Loucy (cell line): Measurements from ENCODE around the gene USP22.

Source experiments
- H2AFZ ChIP-seq: fragments of 200-600 bp; sonication (generic); 2 replicates; pipeline ENCODE4 v1.6.0; 2016; ENCODE audit warnings: antibody characterized with exemption, mild to moderate bottlenecking, low read length, moderate library complexity
- H3F3A ChIP-seq: fragments of 200-600 bp; 2 replicates; pipeline ENCODE4 v1.6.0; 2016; ENCODE audit warnings: antibody characterized with exemption, low read depth, mild to moderate bottlenecking
- H3K27me3 ChIP-seq: fragments of 200-600 bp; sonication (generic); 2 replicates; pipeline ENCODE4 v1.6.1; 2014; ENCODE audit warnings: low read length, mild to moderate bottlenecking; ENCODE audit not compliant: insufficient read depth, poor library complexity, severe bottlenecking
- H3K36me3 ChIP-seq: fragments of 200-600 bp; sonication (generic); 2 replicates; pipeline ENCODE4 v1.6.1; 2016; ENCODE audit warnings: low read length; ENCODE audit not compliant: insufficient read depth
- H3K4me1 ChIP-seq: fragments of 200-600 bp; sonication (generic); 2 replicates; pipeline ENCODE4 v1.5.1; 2014; ENCODE audit warnings: low read length, mild to moderate bottlenecking; ENCODE audit not compliant: insufficient read depth, poor library complexity, severe bottlenecking
- H3K4me2 ChIP-seq: fragments of 200-600 bp; sonication (generic); 2 replicates; pipeline ENCODE4 v1.6.0; 2014; ENCODE audit warnings: antibody characterized with exemption, low read length, low read depth, mild to moderate bottlenecking; ENCODE audit not compliant: poor library complexity, severe bottlenecking
- H3K4me3 ChIP-seq: fragments of 200-600 bp; sonication (generic); 2 replicates; pipeline ENCODE4 v1.5.1; 2014; ENCODE audit warnings: low read length, mild to moderate bottlenecking, mixed read lengths; ENCODE audit not compliant: poor library complexity, severe bottlenecking
- H3K79me2 ChIP-seq: fragments of 200-600 bp; sonication (generic); 2 replicates; pipeline ENCODE4 v1.6.1; 2014; ENCODE audit warnings: low read length; ENCODE audit not compliant: insufficient read depth
- H3K9ac ChIP-seq: fragments of 200-600 bp; sonication (generic); 2 replicates; pipeline ENCODE4 v1.6.0; 2014; ENCODE audit warnings: mild to moderate bottlenecking, low read depth, low read length, moderate library complexity; ENCODE audit not compliant: poor library complexity, severe bottlenecking
- H3K9me2 ChIP-seq: fragments of 200-600 bp; sonication (generic); replicated peaks from 2 replicates; pipeline ENCODE4 v1.6.1; 2016; ENCODE audit warnings: low read depth, low read length, mixed read lengths
- H3K9me3 ChIP-seq: fragments of 200-600 bp; sonication (generic); 2 replicates; pipeline ENCODE4 v1.6.1; 2014; ENCODE audit warnings: mild to moderate bottlenecking, antibody characterized with exemption, low read length, low read depth; ENCODE audit not compliant: insufficient read depth
- H4K20me1 ChIP-seq: fragments of 200-600 bp; sonication (generic); 2 replicates; pipeline ENCODE4 v1.6.0; 2014; ENCODE audit warnings: antibody characterized with exemption, low read length, mild to moderate bottlenecking; ENCODE audit not compliant: insufficient read depth, poor library complexity, severe bottlenecking
- CTCF ChIP-seq: fragments of 200-600 bp; sonication (generic); conservative IDR thresholded peaks from 2 replicates; pipeline ENCODE4 v1.5.1; 2014; ENCODE audit warnings: mild to moderate bottlenecking, antibody characterized with exemption, low read length
- EZH2phosphoT487 ChIP-seq: fragments of 200-600 bp; IDR thresholded peaks from 2 replicates; pipeline ENCODE4 v1.6.1; 2018; ENCODE audit warnings: antibody characterized with exemption, mild to moderate bottlenecking, moderate library complexity, borderline replicate concordance

Gene USP22

GRCh38 chr17:21015564-21015963 lies 27.2 kb downstream of the USP22 start:
- Histone ChIP-seq H2AFZ (no peak overlapping the region), H3K27me3 (no peaks in the 10 kb centered on the region), H3K79me2 (peaks cover 93% of the 10 kb centered on the region), H4K20me1 (peaks cover 97% of the 10 kb centered on the region), H3K9me2 (no peaks in the 10 kb centered on the region), H3K36me3 (peaks cover 98% of the 10 kb centered on the region), H3K4me2 (no peak overlapping the region), H3F3A (no peaks in the 10 kb centered on the region), H3K9me3 (no peaks in the 10 kb centered on the region), H3K9ac (no peak overlapping the region), H3K4me1 (no peaks in the 10 kb centered on the region), H3K4me3 (no peak overlapping the region)
- TF ChIP-seq CTCF = no peak
- no peak for TF ChIP-seq EZH2phosphoT487

GRCh38 chr17:21014498-21014897 lies 28.3 kb downstream of the USP22 start:
- Histone ChIP-seq H3K9me3 (no peaks in the 10 kb centered on the region), H3K27me3 (no peaks in the 10 kb centered on the region), H3K9ac (no peak overlapping the region), H3K4me2 (no peak overlapping the region), H4K20me1 (peaks cover 94% of the 10 kb centered on the region), H3F3A (no peaks in the 10 kb centered on the region), H3K4me3 (no peak overlapping the region), H3K4me1 (no peaks in the 10 kb centered on the region), H3K9me2 (no peaks in the 10 kb centered on the region), H3K79me2 (peaks cover 84% of the 10 kb centered on the region), H2AFZ (no peak overlapping the region), H3K36me3 (peaks cover 98% of the 10 kb centered on the region)
- TF ChIP-seq EZH2phosphoT487 (no peak), CTCF (no peak)

DNA sequence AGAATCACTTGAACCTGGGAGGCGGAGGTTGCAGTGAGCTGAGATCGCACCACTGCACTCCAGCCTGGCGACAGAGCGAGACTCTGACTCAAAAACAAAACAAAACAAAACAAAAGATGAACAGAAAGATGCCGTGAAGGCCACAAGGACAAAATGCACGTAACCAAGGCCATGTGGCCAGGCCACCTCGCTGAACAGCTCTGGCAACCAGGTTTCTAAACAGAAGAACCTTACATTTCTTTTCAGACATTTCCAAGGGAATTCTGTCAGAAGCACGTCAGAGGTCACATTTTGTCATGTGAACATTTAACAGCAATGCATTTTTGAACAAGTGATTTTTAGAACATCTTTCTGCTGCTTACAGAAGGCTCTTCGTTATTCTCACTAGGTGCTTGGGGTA lies 28.8 kb downstream of the USP22 start:
- H3K4me3 ChIP-seq = no peak overlapping the region
- no peaks in the 10 kb centered on the region for H3K27me3 ChIP-seq
- no peak overlapping the region for H3K4me2 ChIP-seq
- peaks cover 98% of the 10 kb centered on the region for H3K36me3 ChIP-seq
- no peaks in the 10 kb centered on the region for H3F3A ChIP-seq
- no peak for TF ChIP-seq EZH2phosphoT487
- TF ChIP-seq CTCF = no peak
- peaks cover 82% of the 10 kb centered on the region for H3K79me2 ChIP-seq
- peaks cover 93% of the 10 kb centered on the region for H4K20me1 ChIP-seq
- no peak overlapping the region for H2AFZ ChIP-seq
- H3K4me1 ChIP-seq = no peaks in the 10 kb centered on the region
- H3K9ac ChIP-seq = no peak overlapping the region
- H3K9me3 ChIP-seq = no peaks in the 10 kb centered on the region
- H3K9me2 ChIP-seq = no peaks in the 10 kb centered on the region
